ENCODE data around the gene NXN. TPM values are rescaled to one million over a fixed set of nuclear protein-coding genes. Genes with fewer than 3 reads are reported as not detected.

Gene NXN
- total RNA-seq, 2 donors from 2014 or later: 24.4 TPM

DNA sequence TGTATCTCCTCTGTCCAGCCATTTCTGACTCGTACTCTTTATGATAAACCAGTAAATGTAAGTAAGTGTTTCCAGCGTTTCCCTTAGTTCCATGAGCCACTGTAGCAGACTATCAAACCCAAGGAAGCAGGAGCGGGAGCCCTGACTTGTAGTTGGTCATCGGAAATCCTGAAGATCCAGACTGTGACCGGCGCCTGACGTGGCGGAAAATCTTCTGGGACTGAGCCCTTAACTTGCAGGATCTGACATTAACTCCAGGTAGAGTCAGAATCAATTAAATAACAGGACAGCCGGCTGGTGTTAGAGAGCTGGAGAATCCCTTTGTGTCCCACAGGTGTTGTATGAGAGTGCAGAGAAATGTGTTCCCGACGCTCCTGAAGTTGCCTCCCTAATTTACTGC, 201.5 kb downstream of the NXN start:
- Histone ChIP-seq H3K36me3 (replicated peaks in 1 of 2; ENCODE audit: insufficient read depth in 1 of 2, low read depth in 2 of 2) (peaks cover 4 to 16% of the 10 kb centered on the region in 2 donors), H3K4me3 (no peak overlapping the region), H3K27ac (no peak overlapping the region), H3K27me3 (no peaks in the 10 kb centered on the region), H3K9me3 (no peaks in the 10 kb centered on the region), H3K4me1 (peaks cover 12% of the 10 kb centered on the region)
- WGBS, 2 donors: 85 to 94% methylated on average over 11 of the region's 11 CpGs
- ATAC-seq (no peak), DNase-seq (no peak)
- intact Hi-C loops (cut with DNase I): no loop called here
- TF ChIP-seq POLR2A (IDR thresholded peaks at IDR 0.05): no peak
- no peak for TF ChIP-seq CTCF (IDR thresholded peaks at IDR 0.05)

DNA sequence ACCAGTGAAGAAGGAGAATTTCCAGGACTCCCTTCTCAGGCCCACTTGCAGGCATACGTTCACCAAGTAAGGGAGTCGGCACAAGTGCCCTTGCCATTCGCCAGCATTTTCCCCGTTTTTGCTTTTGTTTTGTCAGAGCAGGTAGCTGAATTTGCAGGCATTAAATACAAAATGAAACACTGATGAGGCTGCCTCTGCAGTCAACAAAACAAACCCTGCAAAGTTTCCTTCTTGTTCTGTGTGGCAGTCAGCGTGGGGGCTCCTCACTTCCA, 205.3 kb downstream of the NXN start:
- 65 to 89% methylated on average over 5 of the region's 5 CpGs for WGBS, 2 donors
- DNase-seq (no peak), ATAC-seq (no peak)
- Histone ChIP-seq H3K4me3 (no peak overlapping the region), H3K27me3 (no peaks in the 10 kb centered on the region), H3K4me1 (no peaks in the 10 kb centered on the region), H3K36me3 (replicated peaks in 1 of 2; ENCODE audit: insufficient read depth in 1 of 2, low read depth in 2 of 2) (peaks cover 12 to 33% of the 10 kb centered on the region in 2 donors), H3K27ac (no peak overlapping the region), H3K9me3 (no peaks in the 10 kb centered on the region)
- intact Hi-C loops (cut with DNase I): no loop called here
- TF ChIP-seq CTCF (IDR thresholded peaks at IDR 0.05) (no peak), POLR2A (IDR thresholded peaks at IDR 0.05) (no peak)

DNA sequence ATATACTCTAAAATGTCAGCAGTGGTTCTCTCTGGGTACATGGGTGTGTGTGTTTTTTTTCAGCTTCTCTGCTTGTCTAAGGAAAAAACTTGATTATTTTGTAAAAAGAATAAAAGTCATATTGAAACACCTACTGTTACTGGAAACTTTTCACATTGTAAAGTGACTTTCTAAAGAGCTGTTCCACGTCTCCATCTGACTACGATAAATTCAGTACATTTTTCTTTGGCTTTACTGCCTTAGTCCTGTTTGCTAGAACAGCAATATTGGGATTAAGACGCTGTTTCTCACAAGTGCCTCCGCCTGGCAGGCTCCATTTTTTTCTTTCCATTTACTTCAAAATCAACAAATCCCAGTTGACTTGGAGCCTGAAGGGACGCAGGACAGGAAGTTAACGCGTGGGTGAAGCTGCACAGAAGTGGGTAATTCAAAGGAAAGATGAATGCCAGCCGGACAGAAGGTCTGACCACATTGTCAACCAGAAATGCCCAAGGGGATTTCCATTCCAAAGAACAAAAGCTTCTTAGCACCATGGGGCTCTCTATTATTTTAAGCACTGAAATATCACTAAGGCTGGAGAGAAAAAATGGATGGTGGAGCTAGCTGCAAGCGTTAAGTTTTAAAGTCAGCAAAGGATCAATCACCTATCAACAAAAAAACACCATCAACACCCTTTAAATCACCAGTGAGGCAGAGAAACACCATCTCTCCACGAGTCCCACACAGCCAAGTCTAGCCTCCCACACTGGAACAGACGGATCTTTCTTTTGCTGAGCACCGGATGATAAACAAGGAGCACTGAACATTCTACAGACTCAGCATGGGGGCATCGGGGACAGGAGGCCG, 205.9 kb downstream of the NXN start:
- DNase-seq: no peak
- H3K4me3 ChIP-seq: no peak overlapping the region
- 84 to 85% methylated on average over 14 of the region's 14 CpGs for whole genome bisulfite sequencing, 2 donors

GRCh38 chr17:773016-773415, 206.6 kb downstream of the NXN start:
- no peak for ATAC-seq
- H3K36me3 ChIP-seq (replicated peaks in 1 of 2; ENCODE audit: insufficient read depth in 1 of 2, low read depth in 2 of 2): peaks cover 12 to 33% of the 10 kb centered on the region in 2 donors
- no peak overlapping the region for H3K4me3 ChIP-seq
- no peaks in the 10 kb centered on the region for H3K27me3 ChIP-seq
- no peak overlapping the region for H3K27ac ChIP-seq
- H3K4me1 ChIP-seq: no peaks in the 10 kb centered on the region
- 85 to 91% methylated on average over 5 of the region's 5 CpGs for WGBS, 2 donors
- no peak for TF ChIP-seq CTCF (IDR thresholded peaks at IDR 0.05)
- no peak for TF ChIP-seq POLR2A (IDR thresholded peaks at IDR 0.05)
- DNase-seq: no peak
- no peaks in the 10 kb centered on the region for H3K9me3 ChIP-seq
- intact Hi-C loops (cut with DNase I): no loop called here

More for the DNA sequence above, 205.9 kb downstream of the NXN start:
- intact Hi-C loops (cut with DNase I): no loop called here
- ATAC-seq: no peak
- H3K9me3 ChIP-seq: no peaks in the 10 kb centered on the region
- no peak overlapping the region for H3K27ac ChIP-seq
- TF ChIP-seq CTCF (IDR thresholded peaks at IDR 0.05): no peak
- no peak for TF ChIP-seq POLR2A (IDR thresholded peaks at IDR 0.05)
- no peaks in the 10 kb centered on the region for H3K27me3 ChIP-seq
- H3K4me1 ChIP-seq: no peaks in the 10 kb centered on the region
- peaks cover 12 to 35% of the 10 kb centered on the region in 2 donors for H3K36me3 ChIP-seq (replicated peaks in 1 of 2; ENCODE audit: insufficient read depth in 1 of 2, low read depth in 2 of 2)

GRCh38 chr17:767076-767475, 212.5 kb downstream of the NXN start:
- Histone ChIP-seq H3K27ac (no peak overlapping the region), H3K9me3 (no peaks in the 10 kb centered on the region), H3K4me1 (no peaks in the 10 kb centered on the region), H3K27me3 (no peaks in the 10 kb centered on the region), H3K36me3 (replicated peaks in 1 of 2; ENCODE audit: insufficient read depth in 1 of 2, low read depth in 2 of 2) (peaks cover 8 to 26% of the 10 kb centered on the region in 2 donors), H3K4me3 (no peak overlapping the region)
- TF ChIP-seq CTCF (IDR thresholded peaks at IDR 0.05) (no peak), POLR2A (IDR thresholded peaks at IDR 0.05) (no peak)
- 63 to 70% methylated on average over 3 of the region's 3 CpGs for WGBS, 2 donors
- ATAC-seq (no peak), DNase-seq (no peak)
- intact Hi-C loops (cut with DNase I): no loop called here
